ENCODE measurements around the gene SEC14L2.
"Not testable (repeated sequence)": the region's sequence is repeated elsewhere in the genome, so short reads cannot be mapped to it uniquely, and the experiment has no call there.

The SEC14L2 gene

DNA sequence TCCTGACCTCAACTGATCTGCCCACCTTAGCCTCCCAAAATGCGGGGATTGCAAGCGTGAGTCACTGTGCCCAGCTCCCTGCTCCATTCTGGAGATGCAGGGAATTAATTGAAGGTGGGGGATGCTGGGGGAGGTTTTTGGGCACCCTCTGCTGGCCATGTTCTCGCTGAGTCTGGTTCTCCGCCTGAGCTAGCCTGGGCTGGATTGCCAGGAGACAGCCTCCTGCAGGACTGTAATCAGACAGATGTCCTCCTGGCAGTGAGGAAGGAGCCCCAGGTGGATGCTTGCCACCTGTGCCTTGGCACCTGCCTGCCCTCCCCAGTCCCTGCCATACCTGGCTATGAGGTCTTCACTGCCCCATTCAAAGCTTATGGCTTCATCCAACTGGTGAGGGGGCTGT lies 34.1 kb downstream of the SEC14L2 start:
- DNase-seq = no peak

DNA sequence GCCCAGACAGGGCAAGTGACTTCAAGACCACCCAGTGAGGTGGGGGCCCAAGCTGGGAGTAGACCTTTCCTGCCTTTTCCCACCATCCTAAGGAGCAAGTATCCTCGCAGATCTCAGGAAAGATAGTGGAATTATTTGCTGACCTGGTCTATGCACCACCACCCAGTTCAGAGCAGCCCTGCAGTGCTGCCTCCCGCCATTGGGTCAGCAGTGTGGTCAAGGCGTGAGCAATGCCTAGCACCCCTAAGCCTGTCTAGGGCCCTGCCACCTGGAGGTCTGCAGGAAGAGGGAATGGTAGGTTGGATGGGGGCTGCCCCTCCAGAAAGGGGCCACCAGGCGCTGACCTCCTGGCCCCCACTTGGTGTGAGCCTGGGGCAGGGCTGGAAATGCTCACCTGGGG lies 35.3 kb downstream of the SEC14L2 start:
- DNase-seq = no peak

DNA sequence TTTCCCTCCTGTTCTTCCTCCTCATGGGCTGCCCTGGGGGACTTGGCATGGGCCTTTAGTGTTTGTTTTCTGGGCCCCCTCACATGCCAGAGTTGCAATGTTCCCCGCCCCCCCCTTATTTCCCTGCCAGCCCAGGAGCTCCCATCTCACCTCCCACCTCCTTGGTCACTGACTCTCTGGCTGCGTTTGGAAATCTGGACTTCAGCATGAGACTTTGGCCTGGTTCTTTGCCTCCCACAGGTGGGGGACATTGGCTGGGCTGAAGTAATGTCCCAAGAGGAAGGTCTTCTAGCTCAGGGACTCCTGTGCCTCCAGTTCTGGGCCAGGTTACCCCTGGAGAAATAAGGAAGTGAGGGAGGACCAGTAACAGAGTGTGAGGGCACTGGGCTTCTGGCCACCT lies 35.7 kb downstream of the SEC14L2 start:
- no peak for DNase-seq

DNA sequence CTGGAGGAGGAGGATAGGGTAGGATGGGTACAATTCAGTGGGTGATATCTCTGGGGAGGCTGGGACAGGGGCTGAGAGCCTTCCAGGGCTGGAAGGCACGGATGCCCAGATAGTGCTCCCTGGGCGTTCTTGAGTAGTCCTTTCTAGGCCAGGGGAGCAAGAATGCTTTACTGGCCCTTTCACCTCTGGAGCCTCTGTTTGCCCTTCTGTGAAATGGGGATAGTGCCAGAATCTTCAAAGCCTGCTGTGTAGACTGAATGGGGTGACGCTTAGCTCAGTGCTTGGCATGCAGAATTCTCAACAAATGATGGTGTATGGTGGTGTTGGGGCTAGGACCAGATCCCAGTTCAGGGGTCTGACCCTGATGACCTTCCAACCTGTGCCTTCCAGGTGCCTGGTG lies 36.4 kb downstream of the SEC14L2 start:
- no peak for DNase-seq

DNA sequence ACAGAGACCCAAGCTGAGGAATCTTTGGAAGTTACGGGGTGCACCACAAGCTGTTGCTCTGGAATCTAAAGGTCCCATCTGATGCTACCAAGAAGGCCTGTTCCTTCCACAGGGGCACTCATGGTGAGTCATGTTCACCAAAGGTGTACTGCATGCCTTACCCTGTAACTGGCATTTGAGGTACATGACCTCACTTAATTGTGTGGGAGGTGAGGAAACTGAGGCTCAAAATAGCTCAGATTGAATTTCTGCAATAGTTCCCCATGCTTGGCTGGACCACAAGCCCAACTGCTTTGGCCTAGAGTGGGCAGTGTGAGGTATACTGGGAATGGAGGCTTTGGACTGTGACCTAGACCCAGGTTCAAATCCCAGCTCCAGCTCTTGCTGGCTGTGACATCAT lies 37.0 kb downstream of the SEC14L2 start:
- no peak for DNase-seq

DNA sequence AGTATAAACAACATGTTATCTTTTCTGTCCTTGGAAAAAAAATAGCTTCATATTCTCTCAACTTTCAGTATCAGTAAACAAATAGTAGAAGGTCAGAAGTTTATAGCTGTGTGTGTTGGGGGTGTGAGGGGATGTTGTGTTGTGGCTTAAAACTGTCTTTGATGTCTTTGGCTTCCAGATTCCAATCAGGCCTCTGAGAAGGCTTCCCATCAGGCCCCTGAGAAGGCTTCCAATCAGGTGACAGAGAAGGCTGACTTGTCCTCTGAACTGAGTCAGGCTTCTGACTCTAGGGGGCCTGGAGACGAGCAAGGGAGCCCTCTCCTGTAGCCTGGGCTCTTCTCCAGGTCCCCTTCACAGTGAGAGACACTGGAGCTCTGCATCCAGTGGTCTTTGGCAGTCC lies 38.0 kb downstream of the SEC14L2 start:
- no peak for DNase-seq

DNA sequence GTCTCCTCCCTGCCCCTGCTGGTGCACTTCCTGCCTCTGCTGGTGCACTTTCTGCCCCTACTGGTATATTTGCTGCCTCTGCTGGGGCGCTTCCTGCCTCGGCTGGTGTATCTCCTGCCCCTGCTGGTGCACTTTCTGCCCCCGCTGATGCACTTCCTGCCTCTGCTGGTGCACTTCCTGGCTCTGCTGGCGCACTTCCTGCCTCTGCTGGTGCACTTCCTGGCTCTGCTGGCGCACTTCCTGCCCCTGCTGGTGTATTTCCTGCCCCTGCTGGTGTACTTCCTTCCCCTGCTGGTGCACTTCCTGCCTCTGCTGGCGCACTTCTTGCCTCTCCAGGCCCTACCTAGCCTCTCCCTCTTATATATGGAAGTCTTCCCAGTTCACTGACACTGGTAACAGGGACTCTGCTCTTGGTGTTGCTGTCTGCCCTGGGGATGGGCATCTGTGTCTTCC lies 38.9 kb downstream of the SEC14L2 start:
- DNase-seq = no peak

DNA sequence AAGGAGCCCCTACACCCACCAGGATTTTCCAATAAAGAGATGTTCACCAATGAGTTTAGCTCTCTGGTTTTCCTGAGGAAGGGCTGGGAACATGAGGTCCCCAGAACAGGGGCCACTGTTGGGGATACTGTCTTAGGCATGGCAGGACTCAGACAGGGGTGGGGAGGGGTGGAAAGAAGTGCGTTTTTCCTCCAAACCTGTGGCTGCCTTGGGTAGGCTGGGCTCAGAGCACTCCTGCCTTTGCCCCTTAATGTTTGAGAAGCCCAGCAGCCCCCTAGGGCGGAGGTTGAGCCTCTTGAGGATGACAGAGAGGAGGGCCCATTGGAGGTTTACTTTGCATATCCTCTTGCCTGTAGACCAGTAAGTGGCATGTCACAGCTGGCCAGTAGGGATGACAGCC lies 39.4 kb downstream of the SEC14L2 start:
- DNase-seq = no peak

DNA sequence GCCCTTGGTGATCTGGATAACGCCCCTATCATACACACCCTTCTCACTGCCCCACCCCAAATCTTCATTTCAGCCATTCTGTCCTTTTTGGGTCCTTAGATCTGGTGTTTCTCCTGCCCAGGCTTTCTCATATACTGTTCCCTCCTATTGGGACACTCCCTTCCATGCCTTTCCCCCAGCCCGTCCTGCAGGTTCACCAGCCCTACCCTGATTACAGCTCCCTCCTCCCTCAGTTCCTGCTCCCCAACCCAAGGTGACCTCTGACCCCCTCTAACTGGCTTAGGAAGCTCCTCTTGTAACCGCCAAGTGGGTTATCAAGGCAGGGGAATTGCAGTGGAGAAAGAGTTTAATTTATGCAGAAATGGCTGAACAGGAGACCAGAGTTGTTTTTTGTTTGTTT lies 41.7 kb downstream of the SEC14L2 start:
- DNase-seq = no peak

DNA sequence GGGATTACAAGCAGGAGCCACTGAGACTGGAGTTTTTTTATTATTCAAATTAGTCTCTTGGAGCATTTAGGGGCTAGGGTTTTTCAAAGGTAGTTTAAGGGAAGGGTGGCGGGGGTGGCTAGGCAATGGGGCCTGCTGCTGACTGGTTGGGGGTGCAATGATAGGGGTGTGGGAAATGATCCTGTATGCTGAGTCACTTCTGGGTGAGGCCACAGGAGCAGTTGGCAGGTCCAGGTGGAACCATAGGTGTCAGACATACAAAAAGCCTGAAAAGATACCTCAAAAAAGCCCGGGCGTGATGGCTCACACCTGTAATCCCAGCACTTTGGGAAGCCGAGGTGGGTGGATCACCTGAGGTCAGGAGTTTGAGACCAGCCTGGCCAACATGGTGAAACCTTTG lies 42.4 kb downstream of the SEC14L2 start:
- no peak for DNase-seq

DNA sequence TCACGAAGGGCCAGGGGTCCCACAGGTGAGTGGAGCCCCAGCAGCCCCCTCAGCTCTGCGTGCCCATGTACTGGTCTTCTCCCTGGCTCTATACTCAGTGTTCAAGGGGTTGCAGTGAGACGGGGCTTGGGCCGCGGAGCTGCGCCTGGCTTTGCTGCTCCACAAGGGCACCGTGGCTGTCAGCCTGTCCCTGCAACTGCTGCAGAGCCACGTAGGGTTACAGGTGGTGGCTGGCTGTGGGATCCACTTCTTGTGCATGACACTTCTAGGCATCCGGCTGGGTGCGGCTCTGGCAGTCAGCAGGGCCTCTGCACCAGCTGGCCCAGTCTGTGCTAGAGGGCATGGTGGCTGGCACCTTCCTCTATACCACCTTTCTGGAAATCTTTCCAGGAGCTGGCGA lies 43.0 kb downstream of the SEC14L2 start:
- no peak for DNase-seq

DNA sequence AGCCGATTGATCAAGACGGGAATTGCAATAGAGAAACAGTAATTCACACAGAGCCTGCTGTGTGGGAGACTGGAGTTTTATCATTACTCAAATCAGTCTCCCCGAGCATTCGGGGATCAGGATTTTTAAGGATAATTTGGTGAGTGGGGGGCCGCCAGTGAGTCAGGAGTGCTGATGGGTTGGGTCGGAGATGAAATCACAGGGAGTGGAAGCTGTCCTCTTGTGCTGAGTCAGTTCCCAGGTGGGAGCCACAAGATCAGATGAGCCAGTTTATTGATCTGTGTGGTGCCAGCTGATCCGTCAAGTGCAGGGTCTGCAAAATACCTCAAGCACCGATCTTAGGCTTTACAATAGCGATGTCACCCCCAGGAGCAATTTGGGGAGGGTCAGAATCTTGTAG lies 44.3 kb downstream of the SEC14L2 start:
- DNase-seq = no peak

DNA sequence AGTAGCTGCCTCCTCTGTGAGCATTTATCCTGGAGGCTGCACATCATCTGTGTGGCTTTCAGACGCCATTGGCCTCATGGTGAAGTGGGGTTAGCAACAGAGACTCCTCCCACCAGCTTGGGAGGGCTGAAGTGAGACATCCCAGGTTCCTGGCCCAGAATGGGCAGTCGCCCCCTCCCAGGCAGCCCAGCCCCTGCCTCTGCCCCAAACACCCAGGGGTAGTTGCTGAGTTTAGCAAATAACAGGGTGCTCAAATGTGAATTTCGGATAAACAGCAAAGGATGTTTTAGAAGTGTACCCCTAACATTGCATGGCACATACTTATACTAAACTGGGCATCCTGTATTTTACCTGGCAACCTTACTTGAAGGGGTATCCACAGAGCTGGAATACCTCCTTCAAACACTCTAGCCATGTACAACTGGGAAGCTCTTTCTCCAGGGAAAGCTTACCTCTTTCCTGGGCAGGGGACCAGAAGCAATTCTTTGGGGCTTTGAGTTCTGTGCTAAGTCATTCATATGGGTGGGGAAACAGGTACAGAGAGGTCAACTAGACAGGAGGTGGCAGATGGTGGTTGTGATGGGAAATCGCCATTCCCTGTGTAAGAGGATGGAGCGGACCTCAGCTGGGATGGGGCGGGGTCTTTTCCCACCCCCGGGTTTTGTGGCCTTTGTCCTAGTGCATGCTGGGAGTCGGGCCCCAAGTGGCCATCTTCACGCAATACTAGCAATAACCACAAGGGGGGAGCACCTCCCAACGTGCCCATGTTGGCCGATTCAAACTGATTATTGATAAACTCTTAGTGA lies 48.0 kb downstream of the SEC14L2 start:
- DNase-seq = no peak

DNA sequence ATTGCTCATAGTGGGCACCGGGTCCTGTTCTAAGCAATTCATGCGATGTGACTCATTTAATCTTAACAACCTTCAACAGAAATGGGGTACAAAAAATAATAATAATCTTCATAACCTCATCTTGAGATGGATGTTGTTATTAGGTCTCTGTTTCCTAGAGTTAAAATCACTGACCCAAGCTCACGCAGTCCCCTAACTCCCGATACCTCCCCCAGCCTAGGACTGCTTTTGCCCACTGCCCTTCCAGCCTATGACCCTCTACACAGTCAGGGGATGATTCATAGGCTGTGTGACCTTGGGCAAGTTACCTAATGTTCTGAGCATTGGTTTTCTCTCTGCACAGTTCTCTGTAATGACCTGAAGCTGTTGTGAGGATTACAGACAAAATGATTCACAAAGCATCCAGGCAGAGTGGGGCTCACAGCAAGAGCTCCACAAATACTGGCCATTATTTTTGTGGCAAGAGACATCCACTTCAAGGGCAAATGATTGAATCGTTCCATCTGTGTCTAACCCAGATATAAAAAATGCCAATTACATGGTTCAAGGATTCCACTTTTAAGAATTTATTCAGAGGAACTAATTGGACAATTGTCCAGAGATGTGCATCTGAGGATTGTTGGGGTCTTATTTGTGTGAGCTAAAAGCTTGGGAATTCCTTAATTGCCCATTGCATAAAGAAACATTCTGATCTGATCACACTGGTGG lies 48.8 kb downstream of the SEC14L2 start:
- no peak for DNase-seq

DNA sequence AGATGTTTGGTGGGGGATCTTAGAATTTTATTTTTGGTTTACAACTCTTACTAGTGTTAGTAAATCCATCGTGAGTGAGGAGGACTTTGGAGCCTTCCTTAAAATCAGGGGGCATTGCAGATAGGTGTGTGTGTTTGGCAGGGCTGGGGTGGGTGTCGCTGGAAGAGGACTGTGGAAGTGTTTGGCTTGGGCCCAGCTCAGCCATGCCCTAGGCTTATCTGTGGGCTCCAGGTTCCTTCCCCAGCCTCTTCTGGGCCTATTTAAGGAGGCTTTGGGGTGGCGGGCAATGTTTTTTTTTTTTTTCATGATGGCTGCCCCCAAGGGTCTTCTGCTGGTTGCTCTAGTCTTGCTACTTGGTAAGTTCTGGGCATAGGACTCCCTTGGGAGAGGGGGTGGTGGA lies 50.8 kb downstream of the SEC14L2 start:
- DNase-seq = no peak

DNA sequence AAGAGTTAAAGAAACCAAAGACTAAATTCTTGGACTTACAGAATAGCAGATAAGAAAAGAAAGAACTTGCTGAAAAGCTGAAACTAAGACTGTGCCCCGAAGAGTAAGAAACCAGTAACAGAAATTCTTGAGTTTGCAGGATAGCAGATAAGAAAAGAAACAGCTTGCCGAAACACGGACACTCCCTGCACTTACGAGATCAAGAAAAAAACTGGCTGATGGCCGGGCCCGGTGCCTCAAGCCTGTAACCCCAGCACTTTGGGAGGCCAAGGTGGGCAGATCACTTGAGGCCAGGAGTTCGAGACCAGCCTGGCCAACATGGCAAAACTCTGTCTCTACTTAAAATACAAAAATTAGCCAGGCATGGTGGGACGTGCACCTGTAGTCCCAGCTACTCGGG lies 54.7 kb downstream of the SEC14L2 start:
- DNase-seq = not testable (repeated sequence)

DNA sequence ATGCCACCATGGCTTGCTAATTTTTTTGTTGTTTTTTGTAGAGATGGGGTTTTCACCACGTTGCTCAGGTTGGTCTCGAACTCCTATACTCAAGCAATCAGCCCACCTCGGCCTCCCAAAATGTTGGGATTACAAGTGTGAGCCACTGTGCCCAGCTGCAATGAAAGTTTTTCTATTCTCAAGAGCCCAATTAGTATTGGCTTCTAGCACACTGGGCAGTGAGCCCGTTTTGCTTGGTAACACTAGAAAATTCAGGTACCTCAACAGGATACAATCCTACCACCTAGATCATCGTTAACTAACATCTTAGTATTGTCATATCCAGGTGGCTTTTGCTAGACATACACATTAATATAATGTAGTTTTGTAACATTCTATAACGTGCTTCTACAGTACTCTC lies 56.0 kb downstream of the SEC14L2 start:
- no peak for DNase-seq

DNA sequence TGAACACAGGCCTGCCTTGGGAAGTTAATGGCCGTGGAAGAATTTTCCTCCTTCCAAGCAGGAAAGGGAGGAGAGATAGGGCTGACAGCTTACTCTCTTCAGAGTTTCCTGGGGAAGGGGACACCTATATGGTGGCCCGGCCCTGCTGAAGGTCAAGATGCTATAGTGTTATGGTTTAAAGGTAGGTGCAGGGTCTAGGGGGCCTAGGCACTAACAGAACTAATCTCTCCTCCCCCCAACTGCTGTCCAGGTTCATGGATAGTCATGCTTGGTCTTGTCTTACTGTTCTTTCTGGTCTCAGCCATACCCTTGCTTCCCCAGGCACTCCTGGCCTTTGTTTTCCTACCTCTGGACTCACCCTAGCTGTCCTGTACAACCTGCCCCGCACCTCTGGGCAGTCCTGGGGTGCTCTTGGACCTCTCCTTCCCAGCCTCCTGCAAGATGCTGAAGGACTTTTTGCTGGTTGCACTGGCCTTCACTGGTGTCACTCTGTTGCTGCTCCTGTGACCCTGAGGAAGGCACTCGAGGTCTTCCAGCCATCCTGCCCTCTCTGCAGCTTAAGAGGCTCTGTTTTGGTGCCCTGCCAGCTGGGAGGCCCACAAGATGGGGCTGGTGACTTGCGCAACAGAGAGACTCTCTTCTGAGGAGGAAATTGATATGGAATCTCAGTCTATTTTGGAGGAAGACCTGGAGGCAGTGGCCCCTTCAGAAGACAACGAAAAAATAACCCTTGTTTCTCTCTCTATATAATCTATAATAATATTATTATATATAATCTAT lies 57.1 kb downstream of the SEC14L2 start:
- DNase-seq = no peak

DNA sequence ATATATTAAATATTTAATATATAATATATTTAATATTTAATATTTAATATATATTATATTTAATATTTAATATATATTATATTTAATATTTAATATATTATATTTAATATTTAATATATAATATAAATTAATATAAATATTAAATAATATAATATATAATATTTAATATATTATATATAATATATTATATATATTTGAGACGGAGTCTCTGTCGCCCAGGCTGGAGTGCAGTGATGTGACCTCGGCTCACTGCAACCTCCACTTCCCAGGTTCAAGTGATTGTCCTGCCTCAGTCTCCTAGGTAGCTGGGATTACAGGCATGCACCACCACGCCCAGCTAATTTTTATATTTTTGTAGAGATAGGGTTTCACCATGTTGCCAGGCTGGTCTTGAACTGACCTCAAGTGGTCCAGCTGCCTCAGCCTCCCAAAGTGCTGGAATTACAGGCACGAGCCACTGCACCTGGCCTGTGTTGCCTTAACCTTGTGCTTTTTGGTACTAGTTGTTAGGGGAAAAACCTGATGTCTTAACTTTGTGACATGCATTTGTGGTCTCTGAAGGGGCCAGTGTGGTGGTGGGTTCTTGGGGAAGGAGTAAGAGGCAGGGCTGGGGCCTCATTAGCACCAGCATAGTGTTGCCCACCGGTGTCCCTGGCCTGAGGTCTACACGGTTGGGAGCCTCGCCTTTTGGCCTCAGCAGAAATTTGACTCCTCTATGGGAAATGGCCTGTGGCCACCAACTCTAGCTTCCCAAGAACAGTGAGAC lies 58.4 kb downstream of the SEC14L2 start:
- DNase-seq = no peak

DNA sequence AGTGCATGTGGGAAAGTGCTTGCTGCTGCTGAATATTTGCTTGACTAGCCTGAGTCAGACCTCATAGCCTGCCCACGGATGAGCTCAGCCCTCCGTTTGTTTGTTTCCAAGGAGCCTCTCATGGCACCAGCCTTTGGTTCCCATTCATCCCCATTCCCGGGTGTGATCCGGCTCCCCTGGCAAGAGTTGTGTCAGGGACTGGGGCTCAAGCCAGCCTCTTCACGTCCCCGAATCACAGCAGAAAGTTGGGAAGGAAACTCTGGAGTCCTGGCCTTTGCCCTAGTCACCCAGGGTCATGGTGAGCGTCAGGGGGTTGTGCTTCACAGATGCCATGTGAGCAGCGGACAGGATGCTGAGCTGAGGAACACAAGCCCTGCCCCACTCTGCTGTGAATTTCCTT lies 61.2 kb downstream of the SEC14L2 start:
- DNase-seq = no peak

DNA sequence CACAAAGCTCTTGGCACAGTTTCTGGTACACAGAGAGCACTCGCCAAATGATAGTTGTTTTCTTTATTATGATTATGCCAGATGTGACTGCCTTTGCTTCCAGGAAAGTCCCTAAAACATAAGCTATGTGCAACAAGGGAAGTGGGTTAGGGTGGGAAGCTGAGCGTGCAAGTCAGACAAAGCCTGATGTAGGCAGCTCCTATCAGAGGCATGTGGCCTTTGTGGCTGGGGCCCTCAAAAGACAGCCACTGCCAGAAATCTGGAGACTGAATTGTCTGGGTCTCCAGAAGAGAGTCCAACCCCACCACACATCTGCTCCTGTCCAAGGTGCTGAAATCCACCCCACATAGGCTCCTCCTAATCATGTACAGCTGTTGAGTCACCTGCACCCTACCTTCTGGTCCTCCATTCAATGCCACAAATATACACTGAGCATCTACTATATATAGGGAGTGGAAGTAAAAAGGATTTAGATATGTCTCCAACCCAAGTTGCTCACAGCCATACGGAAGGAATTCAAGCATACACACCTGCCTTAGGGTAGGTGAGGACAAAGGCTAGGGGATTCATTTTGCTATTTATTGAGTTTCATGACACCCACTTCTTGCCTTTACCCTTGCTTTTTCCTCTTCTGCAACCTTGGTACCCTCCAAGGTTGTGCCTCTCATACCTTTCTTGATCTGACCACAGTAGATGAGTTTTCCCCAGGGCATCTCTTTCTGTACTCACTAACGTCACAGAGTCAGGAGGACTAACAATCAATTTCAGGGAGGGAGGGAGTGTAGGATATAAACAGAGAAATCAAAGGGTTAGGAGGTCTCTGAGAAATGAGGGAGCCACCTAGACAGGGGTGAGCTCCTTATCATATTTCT lies 62.6 kb downstream of the SEC14L2 start:
- DNase-seq = no peak

DNA sequence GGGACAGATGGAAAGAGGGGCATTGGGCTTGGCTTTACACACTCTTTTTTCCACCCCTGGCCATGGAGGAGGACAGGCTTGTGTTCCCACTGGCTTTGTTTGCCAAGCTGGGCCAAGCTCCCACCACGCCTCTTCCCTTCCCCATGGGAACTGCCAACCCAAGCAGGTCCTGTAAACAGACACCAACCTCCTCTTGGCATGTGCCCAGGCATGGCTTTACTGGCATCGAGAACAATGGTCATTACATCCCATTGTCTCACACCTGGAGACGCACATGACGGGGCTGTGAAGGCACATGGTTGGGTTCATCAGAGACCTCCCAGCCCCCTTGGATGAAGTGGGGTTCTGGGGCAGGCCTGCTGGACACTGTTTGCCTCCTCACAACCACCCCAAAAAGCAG lies 63.3 kb downstream of the SEC14L2 start:
- no peak for DNase-seq
